Adrenal gland (tissue), 5 donors: ENCODE measurements around the gene RHOC.

Experiments
- POLR2A ChIP-seq, 2 donors: fragments of 450-650 bp; IDR thresholded peaks; one replicate each; pipeline ENCODE4 v1.6.1; 2017; ENCODE audit warnings: antibody characterized with exemption in 2 of 2, mild to moderate bottlenecking in 2 of 2, moderate library complexity in 1 of 2
- TF ChIP-seq, protein P1 (sequence below), 6 experiments: fragments of 450-650 bp in 4 of 6; fragments of 200-600 bp in 2 of 6; sonication (generic) in 1 of 6; IDR thresholded peaks; 1 replicate in 5 of 6; 2 replicates in 1 of 6; pipeline versions ENCODE4 v1.5.1 to v1.8.0; 2016 to 2021; ENCODE audit warnings: antibody characterized with exemption in 6 of 6, mild to moderate bottlenecking in 2 of 6, moderate library complexity in 1 of 6
- donor health status: DM: no; HTN: no; CAD: no.

DNA sequence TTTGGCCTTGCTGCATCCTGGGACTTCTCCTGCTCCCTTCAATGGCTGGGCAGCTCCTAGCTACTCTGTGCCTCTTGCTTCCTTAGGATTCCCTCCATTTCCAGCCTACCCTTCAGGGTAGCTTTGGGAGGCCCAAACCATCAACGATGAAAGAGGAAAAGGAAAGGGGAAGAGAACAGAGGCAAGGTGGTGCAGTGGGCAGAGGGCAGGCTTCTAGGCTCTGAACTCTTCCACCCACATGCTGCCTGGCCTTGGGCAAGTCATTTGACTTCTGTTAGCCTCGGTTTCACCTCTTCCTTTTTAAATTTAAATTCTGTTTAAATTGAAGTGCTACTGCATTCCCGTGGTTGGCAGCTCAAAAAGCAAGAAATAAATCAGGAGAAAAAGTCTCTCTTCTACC lies 13.9 kb upstream of the RHOC start:
- TF ChIP-seq POLR2A (IDR thresholded peaks at IDR 0.05) = no peak
- TF ChIP-seq, protein P1, sequence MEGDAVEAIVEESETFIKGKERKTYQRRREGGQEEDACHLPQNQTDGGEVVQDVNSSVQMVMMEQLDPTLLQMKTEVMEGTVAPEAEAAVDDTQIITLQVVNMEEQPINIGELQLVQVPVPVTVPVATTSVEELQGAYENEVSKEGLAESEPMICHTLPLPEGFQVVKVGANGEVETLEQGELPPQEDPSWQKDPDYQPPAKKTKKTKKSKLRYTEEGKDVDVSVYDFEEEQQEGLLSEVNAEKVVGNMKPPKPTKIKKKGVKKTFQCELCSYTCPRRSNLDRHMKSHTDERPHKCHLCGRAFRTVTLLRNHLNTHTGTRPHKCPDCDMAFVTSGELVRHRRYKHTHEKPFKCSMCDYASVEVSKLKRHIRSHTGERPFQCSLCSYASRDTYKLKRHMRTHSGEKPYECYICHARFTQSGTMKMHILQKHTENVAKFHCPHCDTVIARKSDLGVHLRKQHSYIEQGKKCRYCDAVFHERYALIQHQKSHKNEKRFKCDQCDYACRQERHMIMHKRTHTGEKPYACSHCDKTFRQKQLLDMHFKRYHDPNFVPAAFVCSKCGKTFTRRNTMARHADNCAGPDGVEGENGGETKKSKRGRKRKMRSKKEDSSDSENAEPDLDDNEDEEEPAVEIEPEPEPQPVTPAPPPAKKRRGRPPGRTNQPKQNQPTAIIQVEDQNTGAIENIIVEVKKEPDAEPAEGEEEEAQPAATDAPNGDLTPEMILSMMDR (IDR thresholded peaks at IDR 0.05) = no peak
